Activated CD8-positive, alpha-beta T cell treated with anti-CD3 and anti-CD28 coated beads, Interleukin-2, amount 10 ng/mL, durations not matched to agents 7 days and 5 days (primary cell): ENCODE measurements around the gene ZNF584. TPM values are rescaled to one million over a fixed set of nuclear protein-coding genes. Genes with fewer than 3 reads are reported as not detected.

Experiments
- ATAC-seq: fragments of 150-1000 bp; cut with Tn5 transposase; one replicate; pipeline ENCODE4 v1.10.0; 2021; ENCODE audit warnings: moderate library complexity
- CTCF ChIA-PET: fragments of 350-600 bp; sonication (Branson Sonifier 250); formaldehyde crosslinking; loops from one replicate; lab custom pipeline; 2021; ENCODE audit warnings: antibody characterized with exemption; lab: Charles Lee
- POLR2A ChIA-PET: fragments of 350-600 bp; sonication (Branson Sonifier 250); formaldehyde crosslinking; loops from one replicate; lab custom pipeline; 2021; ENCODE audit warnings: antibody characterized with exemption; lab: Charles Lee
- DNase-seq: peaks from one replicate; pipeline ENCODE4 v3.0.0-alpha.2; 2020
- H3K27ac Mint-ChIP-seq: one replicate; pipeline ENCODE4 v1.8.0; 2021; ENCODE audit warnings: mild to moderate bottlenecking, mixed read lengths
- H3K27me3 Mint-ChIP-seq: one replicate; pipeline ENCODE4 v1.8.0; 2021; ENCODE audit warnings: low read depth, mixed read lengths
- H3K36me3 Mint-ChIP-seq: one replicate; pipeline ENCODE4 v1.8.0; 2021; ENCODE audit warnings: low read depth, mixed read lengths
- H3K4me1 Mint-ChIP-seq: one replicate; pipeline ENCODE4 v1.8.0; 2021; ENCODE audit warnings: low read depth, mixed read lengths
- H3K4me3 Mint-ChIP-seq: one replicate; pipeline ENCODE4 v1.8.0; 2021; ENCODE audit warnings: mild to moderate bottlenecking, mixed read lengths
- H3K9me3 Mint-ChIP-seq: one replicate; pipeline ENCODE4 v1.8.0; 2022; ENCODE audit warnings: mixed read lengths; ENCODE audit not compliant: insufficient read depth
- total RNA-seq, 2 experiments: library from RNA; stranded (reverse); gene quantifications; one replicate each; pipeline ENCODE4 v1.2.3, GENCODE V29; 2021

The ZNF584 gene
- total RNA-seq, result 10 to 100 TPM in 1 of 2 experiments, 1 to 10 TPM in 1; 9.4 to 11.5 TPM

DNA sequence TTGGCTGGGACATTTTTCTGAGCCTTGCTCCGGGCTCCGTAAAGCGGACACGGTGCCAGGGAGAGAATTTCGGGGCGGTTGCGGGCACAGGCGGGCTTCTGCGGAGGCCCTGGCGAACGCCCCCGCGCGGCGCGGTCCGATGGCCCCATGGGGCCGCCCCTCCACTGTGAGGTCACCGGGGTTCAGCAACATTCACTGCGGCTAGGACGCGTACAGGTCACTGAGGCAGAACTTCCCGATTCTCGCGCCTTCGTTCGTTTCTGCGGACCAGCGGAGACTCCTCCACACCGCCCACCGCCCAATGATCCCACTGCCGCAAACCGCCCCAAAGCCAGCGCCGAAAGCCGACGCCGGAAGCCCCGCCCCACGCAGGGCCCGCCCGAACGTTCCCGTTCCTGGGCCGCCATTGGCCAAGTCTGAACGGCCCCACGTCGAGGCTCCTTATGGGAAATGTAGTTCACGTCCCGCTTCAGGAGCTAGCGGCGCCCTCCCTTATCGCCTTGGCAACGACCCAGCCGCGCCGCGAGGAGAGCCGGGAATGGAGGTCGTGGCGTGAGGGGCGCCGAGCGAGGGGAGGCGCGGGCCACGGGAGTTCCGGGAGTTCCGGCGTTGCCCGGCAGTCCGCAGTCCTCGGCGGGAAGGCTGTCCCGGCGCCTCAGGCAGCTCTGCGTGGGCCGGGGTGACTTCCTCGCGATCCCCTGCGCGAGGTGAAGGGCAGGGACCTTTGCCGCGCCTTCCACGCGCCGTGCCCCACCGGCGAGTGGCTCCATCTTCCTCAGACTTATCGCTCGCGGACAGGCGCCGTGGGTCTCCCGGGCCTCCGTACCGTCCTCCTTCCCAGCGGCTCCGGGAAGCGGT is at the start of gene ZNF584:
Gene ZNF584, plus strand, starts transcription at position 498 of the 858 bp plus-strand sequence. CDS start 499 bp downstream, outside the sequence.
- Mint-ChIP-seq H3K27ac (peak within 1 kb of the TSS; percentile 95), H3K9me3 (no peaks in the 10 kb centered on the region), H3K4me3 (peak within 1 kb of the TSS; percentile 96), H3K4me1 (peaks cover 38% of the 10 kb centered on the region), H3K27me3 (no peaks in the 10 kb centered on the region), H3K36me3 (peaks cover 12% of the 10 kb centered on the region)
- peak; percentile 95 for ATAC-seq
- CTCF ChIA-PET, result interaction anchor here (0.6 to 1.4 kb wide), 8 partner anchors 9 to 106 kb away, joined by 3 to 4 read pairs (median 3); partner anchors contain the start of gene ZNF497
- DNase-seq, result peak; percentile 96
- POLR2A ChIA-PET, result interaction anchor here (0.8 to 1.0 kb wide), 2 partner anchors 32 to 147 kb away, joined by 3 to 4 read pairs; partner anchors contain the start of genes CHMP2A and ZNF132

DNA sequence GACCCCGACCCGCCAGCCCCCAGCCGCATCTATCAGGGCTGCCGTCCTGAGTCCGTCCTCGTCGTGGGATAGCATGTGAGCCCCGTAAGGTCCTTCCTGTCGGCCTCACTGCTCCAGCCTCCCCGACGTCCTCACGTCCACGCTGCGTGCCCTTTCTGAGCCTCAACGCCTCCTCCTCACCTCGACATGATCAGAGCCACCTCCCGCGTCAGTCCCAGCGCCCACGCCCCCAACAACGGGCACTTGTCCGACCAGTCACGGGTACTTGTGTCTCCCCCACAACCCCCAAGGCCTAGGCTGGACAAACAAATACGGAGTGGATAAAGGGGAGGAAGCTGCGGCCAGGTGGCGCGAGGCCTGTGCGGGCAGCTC is 46.6 kb upstream of the ZNF584 start:
- no peaks in the 10 kb centered on the region for H3K27me3 Mint-ChIP-seq
- DNase-seq (peak; percentile 56), ATAC-seq (peak; percentile 1)
- peak overlapping the region; percentile 80 for H3K4me3 Mint-ChIP-seq
- no peaks in the 10 kb centered on the region for H3K9me3 Mint-ChIP-seq
- ChIA-PET CTCF (interaction anchor here (1.1 to 3.5 kb wide), 3 partner anchors 32 to 158 kb away, joined by 3 to 16 read pairs (median 4); partner anchors contain the start of gene ZBTB45), POLR2A (interaction anchor here (0.6 to 2.8 kb wide), 8 partner anchors 14 to 137 kb away, joined by 3 to 25 read pairs (median 6); partner anchors contain the start of genes ERVK3-1 and RPS5)
- H3K4me1 Mint-ChIP-seq, result peaks cover 27% of the 10 kb centered on the region
- peaks cover 2% of the 10 kb centered on the region for H3K36me3 Mint-ChIP-seq
- H3K27ac Mint-ChIP-seq, result peak overlapping the region; percentile 88

DNA sequence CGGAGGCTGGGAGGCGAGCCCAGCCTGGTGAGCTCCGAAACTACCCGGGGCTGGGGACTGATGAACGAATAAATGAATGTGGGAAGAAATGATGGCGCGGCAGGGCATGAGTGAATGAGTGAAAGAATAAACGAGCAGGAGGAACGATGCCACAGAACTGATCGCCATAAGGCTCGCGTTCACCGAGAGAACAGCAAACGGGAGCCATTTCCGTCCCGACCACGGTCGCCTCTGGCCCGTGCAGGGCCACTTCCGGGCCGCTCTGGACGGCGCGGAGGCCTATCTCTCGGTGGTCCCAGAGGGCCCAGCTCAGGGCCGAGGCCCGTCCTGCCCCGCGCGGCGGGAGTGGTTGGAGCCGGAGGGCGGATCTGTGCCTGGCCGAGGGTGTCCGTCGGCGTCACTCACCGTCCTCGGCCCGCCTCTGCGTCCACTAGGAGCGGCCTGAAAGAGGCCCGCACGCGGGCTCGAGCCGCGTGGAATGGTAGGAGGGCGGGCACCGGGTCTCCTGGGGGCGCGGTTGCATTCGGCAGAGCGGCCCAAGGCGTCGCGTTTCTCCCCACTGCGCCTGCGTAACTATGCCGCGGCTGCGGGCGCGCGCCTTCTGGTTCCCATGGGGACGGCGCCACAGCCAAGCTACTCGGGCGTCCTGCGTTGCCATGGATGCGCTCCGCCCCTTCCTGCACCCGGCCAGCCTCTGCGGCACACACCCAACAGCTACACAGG is 46.0 kb upstream of the ZNF584 start, which contains the start of gene ZNF497:
Gene ZNF497, minus strand, starts transcription at position 480 of the 723 bp plus-strand sequence. CDS start 5,116 bp downstream, outside the sequence.
- peaks cover 2% of the 10 kb centered on the region for H3K36me3 Mint-ChIP-seq
- CTCF ChIA-PET, result interaction anchor here (0.9 to 3.5 kb wide), 5 partner anchors 17 to 157 kb away, joined by 3 to 16 read pairs (median 3); partner anchors contain the start of genes ZBTB45 and ZNF584
- ATAC-seq, result peak; percentile 90
- POLR2A ChIA-PET, result interaction anchor here (0.5 to 2.8 kb wide), 17 partner anchors 8 to 1177 kb away, joined by 3 to 25 read pairs (median 4); partner anchors contain the start of genes ERVK3-1 and RPS5
- peak within 1 kb of the TSS; percentile 80 for H3K4me3 Mint-ChIP-seq
- DNase-seq, result peak; percentile 98
- no peaks in the 10 kb centered on the region for H3K9me3 Mint-ChIP-seq
- no peaks in the 10 kb centered on the region for H3K27me3 Mint-ChIP-seq
- H3K4me1 Mint-ChIP-seq, result peaks cover 23% of the 10 kb centered on the region
- H3K27ac Mint-ChIP-seq, result peak within 1 kb of the TSS; percentile 88

DNA sequence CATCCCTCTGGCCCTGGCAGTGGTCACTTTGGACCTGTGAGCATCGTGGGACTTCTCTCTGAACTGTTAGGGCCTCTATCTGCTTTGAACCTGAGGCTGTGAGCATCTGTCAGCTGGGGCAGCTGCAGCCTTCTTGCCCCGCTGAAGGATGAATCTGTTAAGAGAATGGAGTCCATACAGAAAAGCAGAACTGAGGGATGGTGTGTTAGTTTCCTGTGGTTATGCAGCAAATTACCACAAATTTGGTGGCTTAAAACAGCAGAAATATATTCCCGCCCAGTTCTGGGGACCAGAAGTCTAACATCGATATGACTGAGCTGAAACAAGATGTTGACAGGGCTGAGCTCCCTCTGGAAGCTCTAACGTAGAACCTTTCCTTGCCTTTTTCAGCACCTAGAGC is 44.3 kb upstream of the ZNF584 start:
- no peaks in the 10 kb centered on the region for H3K27me3 Mint-ChIP-seq
- ATAC-seq, result no peak
- no peak for DNase-seq
- peaks cover 17% of the 10 kb centered on the region for H3K4me1 Mint-ChIP-seq
- no peak overlapping the region for H3K4me3 Mint-ChIP-seq
- H3K9me3 Mint-ChIP-seq, result no peaks in the 10 kb centered on the region
- H3K36me3 Mint-ChIP-seq, result peaks cover 2% of the 10 kb centered on the region
- POLR2A ChIA-PET, result interaction anchor here (0.8 to 2.8 kb wide), 3 partner anchors 13 to 23 kb away, joined by 4 to 11 read pairs (median 4); partner anchors contain the start of gene RPS5
- no peak overlapping the region for H3K27ac Mint-ChIP-seq
- CTCF ChIA-PET, result interaction anchor here (1.1 to 3.5 kb wide), 2 partner anchors 150 to 156 kb away, joined by 5 to 16 read pairs; partner anchors contain the start of gene ZBTB45

DNA sequence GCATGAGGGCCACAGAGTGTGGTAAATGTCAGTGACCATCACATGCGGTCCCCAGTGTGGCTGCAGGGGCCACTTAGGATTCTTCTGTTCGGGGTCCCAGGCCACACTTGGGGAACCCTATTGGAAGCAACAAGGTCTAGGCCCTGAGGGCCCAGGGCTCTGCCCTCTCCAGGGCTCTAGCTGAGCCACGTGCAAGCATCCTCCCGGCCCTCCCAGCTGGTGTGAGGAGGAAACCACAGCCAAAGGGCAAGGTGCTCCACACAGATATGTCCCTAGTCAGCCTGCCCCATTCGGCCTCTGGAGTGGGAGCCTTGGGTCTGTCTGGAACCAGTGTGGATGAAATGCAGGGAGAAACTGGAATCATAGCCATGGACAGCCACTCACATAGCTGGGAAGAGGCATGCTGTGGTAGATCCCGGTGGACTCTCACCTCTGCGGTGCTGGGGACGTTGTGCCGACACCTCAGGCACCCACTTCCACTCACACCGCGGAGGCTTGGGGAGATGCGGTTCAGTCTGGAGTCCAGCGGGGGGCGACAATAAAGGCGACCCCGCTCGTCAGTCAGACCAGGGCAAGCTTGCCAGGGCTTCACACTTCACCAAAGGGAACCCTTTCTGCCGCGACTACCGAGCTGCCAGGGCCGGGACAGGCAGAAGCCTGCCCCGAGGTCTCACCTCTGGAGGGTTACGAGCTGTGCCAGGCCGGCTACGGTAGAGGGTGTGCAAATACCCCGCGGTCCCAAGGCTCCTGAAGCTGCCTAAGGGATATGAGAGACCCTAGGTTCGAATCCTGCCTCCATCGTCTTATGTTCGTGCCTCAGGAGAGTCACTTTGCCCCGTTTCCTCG is 41.6 kb upstream of the ZNF584 start:
- DNase-seq (no peak), ATAC-seq (no peak)
- Mint-ChIP-seq H3K4me3 (no peak overlapping the region), H3K36me3 (peaks cover 2% of the 10 kb centered on the region), H3K27me3 (no peaks in the 10 kb centered on the region), H3K4me1 (peaks cover 15% of the 10 kb centered on the region), H3K9me3 (no peaks in the 10 kb centered on the region), H3K27ac (no peak overlapping the region)
- POLR2A ChIA-PET, result interaction anchor here (0.7 kb wide), 1 partner anchor 11 kb away, joined by 3 read pairs; no protein-coding TSS in a partner anchor
- CTCF ChIA-PET, result no interaction called here

DNA sequence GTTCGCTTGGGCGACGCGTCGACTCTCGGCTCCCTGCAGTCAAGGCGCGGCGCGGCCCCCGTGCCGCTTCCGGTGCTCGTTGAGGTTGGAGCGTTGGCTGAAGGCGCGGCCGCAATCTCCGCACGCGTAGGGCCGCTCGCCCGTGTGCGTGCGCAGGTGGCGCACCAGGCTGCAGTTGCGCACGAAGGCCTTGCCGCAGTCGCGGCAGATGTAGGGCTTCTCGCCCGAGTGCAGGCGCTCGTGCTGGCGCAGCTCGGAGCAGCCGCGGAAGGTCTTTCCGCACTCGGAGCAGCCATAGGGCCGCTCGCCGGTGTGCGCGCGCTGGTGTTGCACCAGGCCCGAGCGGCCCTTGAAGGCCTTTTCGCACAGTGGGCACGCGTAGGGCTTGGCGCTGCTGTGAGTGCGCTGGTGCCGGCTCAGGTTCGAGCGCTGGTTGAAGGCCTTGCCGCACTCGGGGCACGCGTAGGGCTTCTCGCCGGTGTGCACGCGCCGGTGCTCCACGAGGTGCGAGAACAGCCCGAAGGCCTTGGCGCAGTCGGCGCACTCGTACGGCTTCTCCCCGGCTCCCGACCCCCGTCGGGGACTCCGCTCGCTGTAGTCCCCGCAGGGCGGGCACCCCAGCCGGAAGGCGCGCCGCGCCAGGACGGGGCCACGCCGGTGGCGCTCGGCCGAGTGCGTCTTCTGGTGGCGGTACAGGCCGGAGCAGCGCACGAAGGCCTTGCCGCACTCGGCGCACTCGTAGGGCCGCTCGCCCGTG is 40.6 kb upstream of the ZNF584 start:
- no peak overlapping the region for H3K4me3 Mint-ChIP-seq
- POLR2A ChIA-PET, result no interaction called here
- H3K9me3 Mint-ChIP-seq, result no peaks in the 10 kb centered on the region
- DNase-seq (no peak), ATAC-seq (no peak)
- no peak overlapping the region for H3K27ac Mint-ChIP-seq
- H3K36me3 Mint-ChIP-seq, result no peaks in the 10 kb centered on the region
- CTCF ChIA-PET, result no interaction called here
- H3K27me3 Mint-ChIP-seq, result no peaks in the 10 kb centered on the region
- H3K4me1 Mint-ChIP-seq, result peaks cover 7% of the 10 kb centered on the region

DNA sequence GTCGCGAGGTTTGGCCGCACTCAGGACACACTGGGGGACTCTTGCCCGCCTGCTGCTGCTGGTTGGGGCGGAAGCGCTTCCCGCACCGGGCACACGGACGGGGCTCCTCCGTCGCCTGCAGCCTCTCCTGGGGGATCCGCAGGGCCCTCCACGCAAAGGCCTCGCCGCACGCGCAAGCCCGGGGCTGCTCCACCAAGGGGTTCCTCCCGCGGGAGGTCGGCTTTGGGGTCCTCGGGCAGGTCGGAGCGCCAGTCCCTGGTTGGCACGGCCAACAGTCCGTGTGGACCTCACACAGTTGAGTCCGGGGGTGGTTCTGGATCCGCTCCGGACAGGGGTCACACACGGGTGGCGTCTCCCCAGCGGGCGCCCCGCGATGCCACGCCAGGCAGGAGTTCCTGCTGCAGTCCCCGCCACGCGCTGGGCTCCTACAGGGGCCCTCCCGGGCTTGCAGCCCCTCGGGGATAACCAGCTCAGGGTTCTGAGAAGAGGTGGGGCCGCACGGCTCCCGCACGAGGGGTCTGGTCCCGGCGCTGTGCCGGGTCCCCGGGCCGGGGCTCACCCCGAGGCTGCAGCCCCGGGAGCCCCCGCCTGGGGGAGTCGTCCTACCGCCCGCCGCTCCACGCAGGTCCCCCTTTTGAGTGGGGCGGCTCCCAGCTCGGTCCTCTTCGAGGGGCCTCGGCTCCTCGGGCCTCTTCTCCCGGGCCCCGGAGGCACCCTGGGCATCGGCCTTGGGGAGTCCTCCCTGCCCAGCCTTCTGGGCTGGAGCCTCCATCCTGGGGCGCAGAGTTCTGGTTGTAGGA is 39.7 kb upstream of the ZNF584 start:
- Mint-ChIP-seq H3K27me3 (no peaks in the 10 kb centered on the region), H3K36me3 (no peaks in the 10 kb centered on the region), H3K4me3 (no peak overlapping the region), H3K9me3 (no peaks in the 10 kb centered on the region), H3K27ac (no peak overlapping the region), H3K4me1 (peaks cover 4% of the 10 kb centered on the region)
- no peak for ATAC-seq
- DNase-seq, result no peak
- POLR2A ChIA-PET, result no interaction called here
- CTCF ChIA-PET, result no interaction called here

DNA sequence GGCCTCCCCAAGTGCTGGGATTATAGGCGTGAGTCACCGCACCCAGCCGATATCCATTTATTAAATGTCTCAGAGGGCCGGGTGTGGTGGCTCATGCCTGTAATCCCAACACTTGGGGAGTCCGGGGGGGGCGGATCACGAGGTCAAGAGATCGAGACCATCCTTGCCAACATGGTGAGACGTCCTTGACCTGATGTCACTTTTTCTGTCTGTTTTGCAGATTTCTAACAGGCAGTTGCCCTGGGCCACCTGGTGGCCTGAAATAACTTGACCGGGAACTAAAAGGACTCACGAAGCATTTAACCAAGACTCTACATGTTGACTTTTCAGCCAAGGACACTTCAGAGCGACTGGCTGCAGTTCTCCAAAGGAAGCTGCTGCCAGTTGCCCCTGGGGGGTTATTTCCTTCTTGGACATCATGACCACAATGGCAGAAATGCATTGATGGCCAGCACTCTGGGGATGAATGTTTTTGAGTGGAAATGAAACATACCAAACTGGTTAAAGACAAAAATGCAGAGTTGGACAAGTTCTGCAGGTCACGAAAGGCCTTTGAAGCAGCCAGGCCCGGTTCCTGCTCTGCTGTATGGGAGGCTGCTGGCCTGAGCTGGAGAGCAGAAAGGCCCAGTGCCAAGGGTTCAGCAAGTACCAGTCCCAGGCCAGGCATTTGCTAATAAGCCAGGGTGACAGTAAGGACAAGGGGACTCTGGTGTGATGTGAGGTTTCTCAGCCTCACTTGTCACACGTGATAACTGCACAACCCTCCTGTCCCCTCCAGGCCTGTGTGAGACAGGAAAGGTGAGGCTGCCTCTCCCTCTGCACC is 35.9 kb upstream of the ZNF584 start:
- POLR2A ChIA-PET, result interaction anchor here (1.2 kb wide), 1 partner anchor 10 kb away, joined by 3 read pairs; the partner anchor contains the start of gene ZNF497
- DNase-seq, result no peak
- H3K4me1 Mint-ChIP-seq, result no peaks in the 10 kb centered on the region
- H3K9me3 Mint-ChIP-seq, result no peaks in the 10 kb centered on the region
- no peak for ATAC-seq
- H3K27me3 Mint-ChIP-seq, result no peaks in the 10 kb centered on the region
- H3K36me3 Mint-ChIP-seq, result no peaks in the 10 kb centered on the region
- H3K27ac Mint-ChIP-seq, result no peak overlapping the region
- H3K4me3 Mint-ChIP-seq, result no peak overlapping the region
- CTCF ChIA-PET, result interaction anchor here (0.7 kb wide), 1 partner anchor 7 kb away, joined by 3 read pairs; no protein-coding TSS in a partner anchor

DNA sequence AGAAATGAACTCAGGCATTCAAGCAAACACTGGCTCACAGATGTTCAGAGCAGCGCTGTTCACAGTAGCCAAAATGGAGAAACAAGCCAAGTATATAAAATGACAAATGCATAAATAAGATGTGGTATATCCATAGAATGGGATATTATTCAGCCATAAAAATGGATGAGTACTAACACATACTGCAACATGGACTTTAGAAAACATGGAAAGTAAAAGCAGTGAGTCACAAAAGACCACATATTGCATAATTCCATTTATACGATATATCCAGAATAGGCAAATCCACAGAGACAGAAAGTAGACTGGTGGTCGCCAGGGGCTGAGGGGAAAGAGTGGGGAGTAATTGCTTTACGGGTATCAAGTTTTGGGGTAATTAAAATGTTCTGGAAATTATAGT is 34.2 kb upstream of the ZNF584 start:
- Mint-ChIP-seq H3K4me3 (no peak overlapping the region), H3K27ac (no peak overlapping the region), H3K27me3 (no peaks in the 10 kb centered on the region), H3K36me3 (no peaks in the 10 kb centered on the region), H3K9me3 (no peaks in the 10 kb centered on the region), H3K4me1 (no peaks in the 10 kb centered on the region)
- CTCF ChIA-PET, result no interaction called here
- ATAC-seq (no peak), DNase-seq (no peak)
- POLR2A ChIA-PET, result interaction anchor here (0.7 to 1.2 kb wide), 2 partner anchors 11 to 18 kb away, joined by 3 read pairs; partner anchors contain the start of gene ZNF497
